Measurements from ENCODE around the gene ZEB1.

ZEB1 gene

DNA sequence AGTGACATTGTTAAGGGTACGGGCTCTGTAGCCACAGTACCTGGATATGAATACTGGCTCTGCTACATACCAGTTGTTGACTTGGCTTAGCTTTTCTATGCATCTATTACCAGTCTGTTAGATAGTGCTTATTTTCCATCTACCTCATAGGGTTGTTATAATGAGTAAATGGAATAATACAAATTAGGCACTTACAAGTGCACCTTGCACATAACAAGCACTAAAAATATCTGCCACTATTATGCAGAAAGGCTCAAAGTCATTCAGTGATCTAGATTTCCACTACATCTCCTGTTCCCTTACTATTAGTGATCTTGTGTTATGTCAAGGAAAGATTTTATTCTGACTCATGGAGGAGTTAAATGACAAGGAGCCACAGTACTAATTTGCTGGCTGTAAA lies 27.9 kb upstream of the ZEB1 start:
- ATAC-seq (ENCODE audit: low read depth) (no peak), DNase-seq (ENCODE audit: low spot score) (no peak)
- Histone ChIP-seq H3K4me3 (ENCODE audit: severe bottlenecking) (no peak overlapping the region), H3K9me3 (ENCODE audit: severe bottlenecking) (no peaks in the 10 kb centered on the region), H3K27ac (ENCODE audit: poor library complexity, severe bottlenecking) (no peak overlapping the region), H3K36me3 (ENCODE audit: low read depth) (no peaks in the 10 kb centered on the region), H3K4me1 (ENCODE audit: insufficient read depth, poor library complexity, severe bottlenecking) (no peaks in the 10 kb centered on the region), H3K27me3 (ENCODE audit: insufficient read depth, poor library complexity, severe bottlenecking) (no peaks in the 10 kb centered on the region)
- TF ChIP-seq, protein P1, sequence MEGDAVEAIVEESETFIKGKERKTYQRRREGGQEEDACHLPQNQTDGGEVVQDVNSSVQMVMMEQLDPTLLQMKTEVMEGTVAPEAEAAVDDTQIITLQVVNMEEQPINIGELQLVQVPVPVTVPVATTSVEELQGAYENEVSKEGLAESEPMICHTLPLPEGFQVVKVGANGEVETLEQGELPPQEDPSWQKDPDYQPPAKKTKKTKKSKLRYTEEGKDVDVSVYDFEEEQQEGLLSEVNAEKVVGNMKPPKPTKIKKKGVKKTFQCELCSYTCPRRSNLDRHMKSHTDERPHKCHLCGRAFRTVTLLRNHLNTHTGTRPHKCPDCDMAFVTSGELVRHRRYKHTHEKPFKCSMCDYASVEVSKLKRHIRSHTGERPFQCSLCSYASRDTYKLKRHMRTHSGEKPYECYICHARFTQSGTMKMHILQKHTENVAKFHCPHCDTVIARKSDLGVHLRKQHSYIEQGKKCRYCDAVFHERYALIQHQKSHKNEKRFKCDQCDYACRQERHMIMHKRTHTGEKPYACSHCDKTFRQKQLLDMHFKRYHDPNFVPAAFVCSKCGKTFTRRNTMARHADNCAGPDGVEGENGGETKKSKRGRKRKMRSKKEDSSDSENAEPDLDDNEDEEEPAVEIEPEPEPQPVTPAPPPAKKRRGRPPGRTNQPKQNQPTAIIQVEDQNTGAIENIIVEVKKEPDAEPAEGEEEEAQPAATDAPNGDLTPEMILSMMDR (IDR thresholded peaks at IDR 0.05; ENCODE audit: poor library complexity, severe bottlenecking): no peak

DNA sequence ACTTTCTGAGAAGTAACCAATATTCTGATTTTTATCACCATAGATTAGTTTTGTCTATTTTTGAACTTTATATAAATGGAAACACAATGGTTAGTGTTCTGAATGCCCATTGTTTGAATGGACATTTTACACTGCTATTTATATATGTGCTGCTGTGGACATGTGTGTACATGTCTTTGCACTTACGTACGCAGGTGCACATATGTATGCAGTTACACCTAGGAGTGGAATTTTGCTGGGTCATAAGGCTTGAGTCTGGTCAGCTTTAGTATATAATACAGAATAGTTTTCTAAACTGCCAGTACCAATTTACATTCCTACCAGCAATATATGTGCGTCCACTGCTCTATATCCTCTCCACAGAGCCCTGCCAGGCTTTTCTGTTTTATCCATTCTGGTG lies 24.5 kb upstream of the ZEB1 start:
- H3K4me1 ChIP-seq (ENCODE audit: insufficient read depth, poor library complexity, severe bottlenecking): no peaks in the 10 kb centered on the region
- ATAC-seq (ENCODE audit: low read depth) (no peak), DNase-seq (ENCODE audit: low spot score) (no peak)
- no peak overlapping the region for H3K27ac ChIP-seq (ENCODE audit: poor library complexity, severe bottlenecking)
- TF ChIP-seq, protein P1 (IDR thresholded peaks at IDR 0.05; ENCODE audit: poor library complexity, severe bottlenecking): no peak
- no peaks in the 10 kb centered on the region for H3K36me3 ChIP-seq (ENCODE audit: low read depth)
- no peaks in the 10 kb centered on the region for H3K27me3 ChIP-seq (ENCODE audit: insufficient read depth, poor library complexity, severe bottlenecking)
- H3K4me3 ChIP-seq (ENCODE audit: severe bottlenecking): no peak overlapping the region
- H3K9me3 ChIP-seq (ENCODE audit: severe bottlenecking): no peaks in the 10 kb centered on the region

DNA sequence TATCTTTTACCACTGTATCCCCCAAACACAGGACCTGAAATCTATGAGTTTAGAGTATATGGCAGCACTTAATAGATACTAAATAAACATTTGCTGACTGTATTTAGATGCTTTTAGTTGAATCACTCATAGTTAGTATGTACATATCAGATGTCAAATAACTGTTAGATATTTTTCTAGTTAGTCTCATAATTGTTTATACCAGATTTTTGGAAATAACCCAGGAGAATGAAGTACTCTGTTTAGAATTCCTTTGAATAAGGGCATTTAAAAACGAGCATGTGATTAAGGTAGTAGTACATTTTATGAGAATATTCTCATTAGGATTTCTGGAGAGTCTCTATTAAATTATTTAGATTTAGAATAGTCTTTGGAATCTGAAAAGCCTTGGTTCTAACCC lies 22.3 kb upstream of the ZEB1 start:
- TF ChIP-seq, protein P1 (IDR thresholded peaks at IDR 0.05; ENCODE audit: poor library complexity, severe bottlenecking): no peak
- Histone ChIP-seq H3K9me3 (ENCODE audit: severe bottlenecking) (no peaks in the 10 kb centered on the region), H3K27ac (ENCODE audit: poor library complexity, severe bottlenecking) (no peak overlapping the region), H3K27me3 (ENCODE audit: insufficient read depth, poor library complexity, severe bottlenecking) (no peaks in the 10 kb centered on the region), H3K36me3 (ENCODE audit: low read depth) (no peaks in the 10 kb centered on the region), H3K4me1 (ENCODE audit: insufficient read depth, poor library complexity, severe bottlenecking) (no peaks in the 10 kb centered on the region), H3K4me3 (ENCODE audit: severe bottlenecking) (no peak overlapping the region)
- DNase-seq (ENCODE audit: low spot score) (no peak), ATAC-seq (ENCODE audit: low read depth) (no peak)

DNA sequence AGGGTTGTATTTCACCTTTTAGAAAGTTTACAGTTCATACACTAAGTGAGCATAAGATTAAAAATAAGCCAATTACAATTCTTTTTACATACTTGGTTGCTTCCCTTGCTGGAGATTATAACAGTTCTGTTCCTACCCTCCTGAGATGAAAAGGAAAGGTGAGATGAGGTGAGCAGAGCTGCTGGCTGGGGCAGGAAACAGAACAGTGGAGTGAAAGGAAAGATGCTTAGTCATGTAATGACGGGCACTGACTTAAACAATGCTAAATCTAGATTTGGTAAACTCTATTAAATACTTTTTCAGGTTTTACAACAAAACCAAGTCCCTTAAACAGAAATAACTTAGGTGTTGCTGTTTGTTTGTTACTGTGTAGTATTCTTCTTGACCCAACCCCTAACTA lies 19.9 kb upstream of the ZEB1 start:
- no peaks in the 10 kb centered on the region for H3K9me3 ChIP-seq (ENCODE audit: severe bottlenecking)
- ATAC-seq (ENCODE audit: low read depth): 0 out of 3 replicates have a peak, but pooled peaks have one; percentile 63
- no peak overlapping the region for H3K4me3 ChIP-seq (ENCODE audit: severe bottlenecking)
- H3K36me3 ChIP-seq (ENCODE audit: low read depth): no peaks in the 10 kb centered on the region
- no peaks in the 10 kb centered on the region for H3K27me3 ChIP-seq (ENCODE audit: insufficient read depth, poor library complexity, severe bottlenecking)
- no peak for DNase-seq (ENCODE audit: low spot score)
- no peaks in the 10 kb centered on the region for H3K4me1 ChIP-seq (ENCODE audit: insufficient read depth, poor library complexity, severe bottlenecking)
- TF ChIP-seq, protein P1 (IDR thresholded peaks at IDR 0.05; ENCODE audit: poor library complexity, severe bottlenecking): no peak
- no peak overlapping the region for H3K27ac ChIP-seq (ENCODE audit: poor library complexity, severe bottlenecking)

DNA sequence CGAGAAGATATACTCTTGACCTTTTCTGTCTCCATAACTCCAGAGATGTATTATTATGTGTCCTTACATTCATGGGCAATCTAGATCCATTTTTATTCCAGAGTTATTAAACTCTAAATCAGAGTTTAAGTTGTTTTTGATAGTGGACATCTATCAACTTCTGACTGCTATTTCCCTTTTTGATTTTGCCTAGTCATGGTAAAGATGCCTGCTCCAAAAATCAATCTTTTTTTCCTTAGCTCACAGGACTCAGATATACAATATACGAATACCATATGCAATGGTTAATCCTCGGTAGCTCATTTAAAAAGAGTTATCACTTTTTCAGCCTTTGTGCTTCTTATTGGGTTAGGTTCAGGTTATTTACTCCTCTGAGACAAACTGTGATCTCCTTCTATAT lies 15.8 kb upstream of the ZEB1 start:
- no peak overlapping the region for H3K27ac ChIP-seq (ENCODE audit: poor library complexity, severe bottlenecking)
- no peak for ATAC-seq (ENCODE audit: low read depth)
- no peaks in the 10 kb centered on the region for H3K27me3 ChIP-seq (ENCODE audit: insufficient read depth, poor library complexity, severe bottlenecking)
- no peaks in the 10 kb centered on the region for H3K4me1 ChIP-seq (ENCODE audit: insufficient read depth, poor library complexity, severe bottlenecking)
- TF ChIP-seq, protein P1 (IDR thresholded peaks at IDR 0.05; ENCODE audit: poor library complexity, severe bottlenecking): no peak
- DNase-seq (ENCODE audit: low spot score): no peak
- no peaks in the 10 kb centered on the region for H3K9me3 ChIP-seq (ENCODE audit: severe bottlenecking)
- H3K36me3 ChIP-seq (ENCODE audit: low read depth): no peaks in the 10 kb centered on the region
- H3K4me3 ChIP-seq (ENCODE audit: severe bottlenecking): no peak overlapping the region

Measured in RWPE2 (cell line).